H9 (cell line): ENCODE results near the gene DPF3. TPM values are rescaled to one million over a fixed set of nuclear protein-coding genes. Genes with fewer than 3 reads are reported as not detected.

Experiments
- DNase-seq: peaks from one replicate; pipeline ENCODE4 v3.0.0-alpha.2; 2017
- H2AFZ ChIP-seq: one replicate; pipeline ENCODE4 v1.6.1; 2013; ENCODE audit warnings: mild to moderate bottlenecking, low read length, control low read depth, moderate library complexity
- H2AK5ac ChIP-seq: 2 replicates; pipeline ENCODE4 v1.6.1; 2013; ENCODE audit warnings: low read length, control low read depth, mixed read lengths; ENCODE audit not compliant: insufficient read length
- H2BK120ac ChIP-seq: one replicate; pipeline ENCODE4 v1.6.1; 2013; ENCODE audit warnings: low read depth, mild to moderate bottlenecking, low read length, control low read depth, inconsistent platforms; ENCODE audit not compliant: poor library complexity, severe bottlenecking
- H2BK12ac ChIP-seq: 2 replicates; pipeline ENCODE4 v1.6.1; 2013; ENCODE audit warnings: low read length, control low read depth, mixed read lengths, low read depth; ENCODE audit not compliant: insufficient read length
- H2BK15ac ChIP-seq: 2 replicates; pipeline ENCODE4 v1.6.1; 2013; ENCODE audit warnings: low read depth, low read length, control low read depth
- H2BK20ac ChIP-seq: one replicate; pipeline ENCODE4 v1.6.1; 2013; ENCODE audit warnings: low read depth, mild to moderate bottlenecking, low read length, control low read depth, inconsistent platforms; ENCODE audit not compliant: poor library complexity, severe bottlenecking
- H2BK5ac ChIP-seq: 2 replicates; pipeline ENCODE4 v1.6.1; 2013; ENCODE audit warnings: low read length, control low read depth, mixed read lengths; ENCODE audit not compliant: insufficient read length
- H3K14ac ChIP-seq: 2 replicates; pipeline ENCODE4 v1.6.1; 2013; ENCODE audit warnings: low read length, control low read depth; ENCODE audit not compliant: insufficient read depth
- H3K18ac ChIP-seq: 2 replicates; pipeline ENCODE4 v1.6.1; 2013; ENCODE audit warnings: low read depth, mild to moderate bottlenecking, mixed read lengths, low read length, control low read depth; ENCODE audit not compliant: insufficient read length
- H3K23ac ChIP-seq: 2 replicates; pipeline ENCODE4 v1.6.1; 2013; ENCODE audit warnings: low read length, control low read depth, mixed read lengths, low read depth; ENCODE audit not compliant: insufficient read length
- H3K23me2 ChIP-seq: 2 replicates; pipeline ENCODE4 v1.6.1; 2013; ENCODE audit warnings: low read depth, mild to moderate bottlenecking, mixed read lengths, low read length, control low read depth; ENCODE audit not compliant: insufficient read length, poor library complexity, severe bottlenecking
- H3K27ac ChIP-seq: 2 replicates; pipeline ENCODE4 v1.5.1; 2013; ENCODE audit warnings: low read length, control low read depth, mixed read lengths, low read depth; ENCODE audit not compliant: insufficient read length
- H3K27me3 ChIP-seq: 2 replicates; pipeline ENCODE4 v1.6.1; 2013; ENCODE audit warnings: low read length, control low read depth, inconsistent platforms; ENCODE audit not compliant: insufficient read depth
- H3K4ac ChIP-seq: 2 replicates; pipeline ENCODE4 v1.6.1; 2013; ENCODE audit warnings: low read depth, mild to moderate bottlenecking, control low read depth, inconsistent platforms, low read length, moderate library complexity
- H3K4me1 ChIP-seq: 2 replicates; pipeline ENCODE4 v1.6.1; 2013; ENCODE audit warnings: low read length, control low read depth, inconsistent platforms; ENCODE audit not compliant: insufficient read depth
- H3K4me2 ChIP-seq: 2 replicates; pipeline ENCODE4 v1.6.1; 2013; ENCODE audit warnings: low read length, control low read depth, mixed read lengths; ENCODE audit not compliant: insufficient read length, insufficient read depth
- H3K56ac ChIP-seq: 2 replicates; pipeline ENCODE4 v1.6.1; 2013; ENCODE audit warnings: low read depth, mild to moderate bottlenecking, mixed read lengths, low read length, control low read depth; ENCODE audit not compliant: insufficient read length
- H3K79me1 ChIP-seq: 2 replicates; pipeline ENCODE4 v1.6.1; 2013; ENCODE audit warnings: low read depth, mild to moderate bottlenecking, moderate library complexity, low read length, control low read depth, inconsistent platforms; ENCODE audit not compliant: insufficient read depth, poor library complexity, severe bottlenecking
- H3K79me2 ChIP-seq: 2 replicates; pipeline ENCODE4 v1.6.1; 2013; ENCODE audit warnings: low read length, control low read depth, inconsistent platforms; ENCODE audit not compliant: insufficient read depth
- H3K9ac ChIP-seq: 2 replicates; pipeline ENCODE4 v1.6.1; 2013; ENCODE audit warnings: low read length, control low read depth, mixed read lengths; ENCODE audit not compliant: insufficient read length; ENCODE audit errors: extremely low read depth
- H3K9me3 ChIP-seq: one replicate; pipeline ENCODE4 v1.6.1; 2013; ENCODE audit warnings: low read depth, low read length, inconsistent platforms; ENCODE audit not compliant: control insufficient read depth
- H3T11ph ChIP-seq: one replicate; pipeline ENCODE4 v1.6.1; 2013; ENCODE audit warnings: mild to moderate bottlenecking, low read length, control low read depth, inconsistent platforms
- H4K20me1 ChIP-seq: one replicate; pipeline ENCODE4 v1.6.1; 2013; ENCODE audit not compliant: control insufficient read depth, insufficient read length, insufficient read depth
- H4K5ac ChIP-seq: 2 replicates; pipeline ENCODE4 v1.6.1; 2013; ENCODE audit warnings: low read depth, mild to moderate bottlenecking, mixed read lengths, low read length, control low read depth; ENCODE audit not compliant: insufficient read length
- H4K8ac ChIP-seq: replicated peaks from 2 replicates; pipeline ENCODE4 v1.6.1; 2013; ENCODE audit warnings: low read length, control low read depth, mixed read lengths, low read depth; ENCODE audit not compliant: insufficient read length
- H4K91ac ChIP-seq: 2 replicates; pipeline ENCODE4 v1.6.1; 2013; ENCODE audit warnings: low read depth, mild to moderate bottlenecking, moderate library complexity, mixed read lengths, low read length, control low read depth; ENCODE audit not compliant: insufficient read length
- H3K27ac Mint-ChIP-seq, 3 experiments: 2 replicates in 2 of 3; 3 replicates in 1 of 3; pipeline ENCODE4 v1.8.0; 2020 to 2021; ENCODE audit warnings: mixed read lengths in 3 of 3, mild to moderate bottlenecking in 1 of 3, moderate library complexity in 1 of 3
- H3K27me3 Mint-ChIP-seq: 2 replicates; pipeline ENCODE4 v1.8.0; 2021; ENCODE audit warnings: low read depth, mild to moderate bottlenecking, moderate library complexity, mixed read lengths
- H3K36me3 Mint-ChIP-seq, 3 experiments: 2 replicates in 2 of 3; 3 replicates in 1 of 3; pipeline ENCODE4 v1.8.0; 2020 to 2021; ENCODE audit warnings: low read depth in 3 of 3, mixed read lengths in 3 of 3; ENCODE audit not compliant: insufficient read depth in 1 of 3
- H3K4me1 Mint-ChIP-seq, 2 experiments: 2 replicates each; pipeline ENCODE4 v1.8.0; 2020; ENCODE audit warnings: mixed read lengths in 2 of 2
- H3K4me3 Mint-ChIP-seq, 2 experiments: 2 replicates in 1 of 2; 3 replicates in 1 of 2; pipeline ENCODE4 v1.8.0; 2020 to 2021; ENCODE audit warnings: mild to moderate bottlenecking in 2 of 2, mixed read lengths in 2 of 2, moderate library complexity in 1 of 2
- H3K9me3 Mint-ChIP-seq, 2 experiments: 2 replicates in 1 of 2; 3 replicates in 1 of 2; pipeline ENCODE4 v1.8.0; 2020; ENCODE audit warnings: mild to moderate bottlenecking in 2 of 2, mixed read lengths in 2 of 2, moderate library complexity in 1 of 2
- WGBS: extraction: QIAGEN DNeasy Blood & Tissue Kit; methylation state at CpG from one replicate; pipeline ENCODE4 v1.1.7; 2013; ENCODE audit warnings: missing lambda C conversion rate, low lambda C conversion rate, mixed read lengths; ENCODE audit not compliant: insufficient read length; ENCODE audit errors: extremely low coverage; 5-methylcytosine and 5-hydroxymethylcytosine counted together
- total RNA-seq: library from RNA; stranded (reverse); gene quantifications from 2 replicates; pipeline ENCODE4 v1.2.1, GENCODE V29; 2021
- TF ChIP-seq, protein P1 (sequence below): fragments of 200-600 bp; sonication (generic); conservative IDR thresholded peaks from 3 replicates; pipeline ENCODE4 v1.8.0; 2021; ENCODE audit warnings: antibody characterized with exemption, mild to moderate bottlenecking

DPF3 gene
- total RNA-seq, 1 experiment from 2014 or later, result not detected

DNA sequence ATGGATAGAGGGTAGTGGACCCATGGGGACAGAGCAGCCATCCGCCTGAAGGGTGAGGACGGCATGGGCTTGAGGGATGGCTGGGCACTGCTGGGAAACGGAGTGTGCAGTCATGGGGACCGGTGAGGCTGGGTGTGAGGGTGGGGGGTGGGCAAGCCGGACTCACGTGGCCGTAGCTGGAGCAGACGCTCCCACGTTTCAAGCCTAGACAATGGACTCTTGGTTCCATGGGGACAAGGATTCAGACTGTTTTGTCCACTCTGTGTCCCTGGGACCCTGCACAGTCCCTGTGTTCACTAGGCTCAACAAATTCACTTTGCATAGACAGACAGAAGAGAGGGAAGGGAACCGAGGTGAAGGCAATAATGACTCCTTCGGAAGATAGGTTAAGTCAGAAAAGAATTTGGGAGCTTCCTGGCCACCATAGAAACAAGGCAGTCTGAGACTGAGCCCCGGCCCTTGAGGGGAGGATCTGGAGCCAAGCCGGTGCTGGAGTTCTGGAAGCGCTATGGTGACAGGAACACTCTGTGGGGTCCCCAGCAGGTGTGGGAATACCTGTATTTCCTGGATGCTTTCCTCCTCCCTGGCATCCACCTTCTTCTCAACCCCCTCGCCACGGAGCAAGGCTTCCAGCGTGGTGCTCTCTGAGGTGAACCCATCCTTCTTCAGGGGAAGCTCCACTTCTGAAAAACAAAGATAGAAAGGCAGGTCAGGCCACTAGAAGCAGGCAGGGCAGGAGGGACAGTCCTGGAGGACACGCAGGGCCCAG lies 162.5 kb downstream of the DPF3 start:
- Histone ChIP-seq H3K27me3 (no peaks in the 10 kb centered on the region), H2BK12ac (no peak overlapping the region), H3K14ac (no peak overlapping the region), H4K8ac (no peak overlapping the region), H3K79me1 (no peaks in the 10 kb centered on the region), H2AK5ac (no peak overlapping the region), H3K18ac (no peak overlapping the region), H2BK120ac (no peak overlapping the region), H2BK5ac (no peak overlapping the region), H3K23me2 (no peaks in the 10 kb centered on the region), H3K79me2 (no peaks in the 10 kb centered on the region), H3K4ac (no peak overlapping the region), H3K23ac (no peak overlapping the region), H3K27ac (no peak overlapping the region), H2BK15ac (no peak overlapping the region), H2AFZ (no peak overlapping the region), H4K91ac (no peak overlapping the region), H3T11ph (no peak overlapping the region), H3K4me2 (no peak overlapping the region), H4K5ac (no peak overlapping the region), H4K20me1 (no peaks in the 10 kb centered on the region), H3K4me1 (no peaks in the 10 kb centered on the region), H3K9ac (no peak overlapping the region), H2BK20ac (no peak overlapping the region), H3K9me3 (no peaks in the 10 kb centered on the region), H3K56ac (no peak overlapping the region)
- no peak for DNase-seq
- H3K9me3 Mint-ChIP-seq, result no peaks in the 10 kb centered on the region; a peak in 1 of 5 replicates
- peaks cover 23% of the 10 kb centered on the region for H3K27me3 Mint-ChIP-seq
- no CpG with 5 or more reads among the region's 18 CpGs for WGBS
- H3K4me1 Mint-ChIP-seq, result no peaks in the 10 kb centered on the region; a peak in 1 of 4 replicates
- H3K27ac Mint-ChIP-seq, result peak overlapping the region in 1 of 3 experiments; percentile 63; a peak in 2 of 7 replicates
- H3K4me3 Mint-ChIP-seq, result no peak overlapping the region
- no peaks in the 10 kb centered on the region for H3K36me3 Mint-ChIP-seq
- TF ChIP-seq, protein P1, sequence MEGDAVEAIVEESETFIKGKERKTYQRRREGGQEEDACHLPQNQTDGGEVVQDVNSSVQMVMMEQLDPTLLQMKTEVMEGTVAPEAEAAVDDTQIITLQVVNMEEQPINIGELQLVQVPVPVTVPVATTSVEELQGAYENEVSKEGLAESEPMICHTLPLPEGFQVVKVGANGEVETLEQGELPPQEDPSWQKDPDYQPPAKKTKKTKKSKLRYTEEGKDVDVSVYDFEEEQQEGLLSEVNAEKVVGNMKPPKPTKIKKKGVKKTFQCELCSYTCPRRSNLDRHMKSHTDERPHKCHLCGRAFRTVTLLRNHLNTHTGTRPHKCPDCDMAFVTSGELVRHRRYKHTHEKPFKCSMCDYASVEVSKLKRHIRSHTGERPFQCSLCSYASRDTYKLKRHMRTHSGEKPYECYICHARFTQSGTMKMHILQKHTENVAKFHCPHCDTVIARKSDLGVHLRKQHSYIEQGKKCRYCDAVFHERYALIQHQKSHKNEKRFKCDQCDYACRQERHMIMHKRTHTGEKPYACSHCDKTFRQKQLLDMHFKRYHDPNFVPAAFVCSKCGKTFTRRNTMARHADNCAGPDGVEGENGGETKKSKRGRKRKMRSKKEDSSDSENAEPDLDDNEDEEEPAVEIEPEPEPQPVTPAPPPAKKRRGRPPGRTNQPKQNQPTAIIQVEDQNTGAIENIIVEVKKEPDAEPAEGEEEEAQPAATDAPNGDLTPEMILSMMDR, result no peak
